ENCODE data around the gene KLK7.

KLK7 gene

GRCh38 chr19:51027126-51027806, 43.5 kb upstream of the KLK7 start:
- no peak for DNase-seq (ENCODE audit: low read depth)
- no peak for TF ChIP-seq CTCF (IDR thresholded peaks at IDR 0.05; ENCODE audit: low read depth, low read length, missing control alignments)
- no peak overlapping the region for H3K4me3 ChIP-seq (ENCODE audit: low read depth, low read length)
- in situ Hi-C loops (cut with HindIII; ENCODE audit: low sequenced_read_pairs) = no loop called here

- no peak within 1 kb of the TSS for H3K4me3 ChIP-seq (ENCODE audit: low read depth, low read length)
- DNase-seq (ENCODE audit: low read depth) = no peak
- no peak for TF ChIP-seq CTCF (IDR thresholded peaks at IDR 0.05; ENCODE audit: low read depth, low read length, missing control alignments)
- in situ Hi-C loops (cut with HindIII; ENCODE audit: low sequenced_read_pairs) = no loop called here
Observed at GRCh38 chr19:51026554-51026831, 42.8 kb upstream of the KLK7 start, which contains the start of gene KLK11. Gene KLK11, minus strand, starts transcription at chr19:51026616. Its CDS starts 985 bp downstream, at chr19:51025631.

- no peak for DNase-seq (ENCODE audit: low read depth)
- no peak for TF ChIP-seq CTCF (IDR thresholded peaks at IDR 0.05; ENCODE audit: low read depth, low read length, missing control alignments)
- in situ Hi-C loops (cut with HindIII; ENCODE audit: low sequenced_read_pairs) = no loop called here
- no peak overlapping the region for H3K4me3 ChIP-seq (ENCODE audit: low read depth, low read length)
Observed at GRCh38 chr19:51025809-51026553, 42.3 kb upstream of the KLK7 start.

- no peak for TF ChIP-seq CTCF (IDR thresholded peaks at IDR 0.05; ENCODE audit: low read depth, low read length, missing control alignments)
- no peak for DNase-seq (ENCODE audit: low read depth)
- H3K4me3 ChIP-seq (ENCODE audit: low read depth, low read length) = no peak overlapping the region
- in situ Hi-C loops (cut with HindIII; ENCODE audit: low sequenced_read_pairs) = no loop called here
Observed at GRCh38 chr19:51025401-51025800, 41.7 kb upstream of the KLK7 start.

GRCh38 chr19:51024924-51025323, 41.2 kb upstream of the KLK7 start:
- in situ Hi-C loops (cut with HindIII; ENCODE audit: low sequenced_read_pairs) = no loop called here
- DNase-seq (ENCODE audit: low read depth) = no peak
- H3K4me3 ChIP-seq (ENCODE audit: low read depth, low read length) = no peak overlapping the region
- TF ChIP-seq CTCF (IDR thresholded peaks at IDR 0.05; ENCODE audit: low read depth, low read length, missing control alignments) = no peak

- no peak overlapping the region for H3K4me3 ChIP-seq (ENCODE audit: low read depth, low read length)
- in situ Hi-C loops (cut with HindIII; ENCODE audit: low sequenced_read_pairs) = no loop called here
- TF ChIP-seq CTCF (IDR thresholded peaks at IDR 0.05; ENCODE audit: low read depth, low read length, missing control alignments) = no peak
- no peak for DNase-seq (ENCODE audit: low read depth)
Observed at GRCh38 chr19:51023946-51024345, 40.2 kb upstream of the KLK7 start.

All from astrocyte of the cerebellum (primary cell).